Endothelial cell of umbilical vein (primary cell): ENCODE results near the gene FBXW11. TPM values are rescaled to one million over a fixed set of nuclear protein-coding genes. Genes with fewer than 3 reads are reported as not detected.

Experiments used
- BruUV-seq: library from RNA; stranded (reverse); fragments of 400-500 nt; replicated peaks from 2 replicates; lab custom pipeline; 2021; lab: Mats Ljungman, UMichigan
- CTCF ChIA-PET: fragments of 300-600, 350-600 bp; sonication (Branson Sonifier 250); formaldehyde crosslinking; loops from one replicate; lab custom pipeline; 2021; ENCODE audit warnings: antibody characterized with exemption, inconsistent platforms; lab: Charles Lee
- POLR2A ChIA-PET: fragments of 300-600, 350-600 bp; sonication (Branson Sonifier 250); formaldehyde crosslinking; loops from one replicate; lab custom pipeline; 2021; ENCODE audit warnings: antibody characterized with exemption, inconsistent platforms; lab: Charles Lee
- DNase-seq: peaks from one replicate; pipeline ENCODE4 v3.0.0-alpha.2; 2011; ENCODE audit warnings: low read depth, low spot score
- FAIRE-seq: peaks from 2 replicates; lab custom pipeline; 2011; peaks lifted over from hg19 to GRCh38; lab: Jason Lieb, UNC
- H2AFZ ChIP-seq: 2 replicates; pipeline ENCODE4 v1.6.0; 2012; ENCODE audit warnings: low read depth, low read length, control low read depth, inconsistent platforms
- H3K27ac ChIP-seq: 2 replicates; pipeline ENCODE4 v1.5.1; 2011; ENCODE audit warnings: low read depth, mild to moderate bottlenecking, control low read depth, low read length, moderate library complexity; ENCODE audit not compliant: insufficient read depth
- H3K27me3 ChIP-seq, 2 experiments: 2 replicates each; pipeline versions ENCODE4 v1.6.0 to v1.6.1; 2011; ENCODE audit warnings: low read length in 2 of 2, mixed read lengths in 1 of 2; ENCODE audit not compliant: control insufficient read depth in 2 of 2, insufficient read depth in 2 of 2
- H3K36me3 ChIP-seq, 2 experiments: 2 replicates in 1 of 2; 3 replicates in 1 of 2; pipeline ENCODE4 v1.5.1; 2011; ENCODE audit warnings: low read length in 2 of 2, mild to moderate bottlenecking in 1 of 2, moderate library complexity in 1 of 2; ENCODE audit not compliant: control insufficient read depth in 2 of 2, insufficient read depth in 2 of 2; ENCODE audit errors: extremely low read depth in 1 of 2
- H3K4me1 ChIP-seq: 3 replicates; pipeline ENCODE4 v1.5.1; 2011; ENCODE audit warnings: mild to moderate bottlenecking, low read length; ENCODE audit not compliant: control insufficient read depth, insufficient read depth; ENCODE audit errors: extremely low read depth
- H3K4me2 ChIP-seq: 2 replicates; pipeline ENCODE4 v1.6.1; 2011; ENCODE audit warnings: low read length, control low read depth, mixed read lengths; ENCODE audit not compliant: insufficient read depth
- H3K4me3 ChIP-seq, 3 experiments: fragments of 200-600 bp in 1 of 3; sonication (generic), shearing (Covaris generic) in 1 of 3; replicated peaks in 1 of 3; 2 replicates each; pipeline ENCODE4 v1.5.1; 2011 to 2016; ENCODE audit warnings: control low read depth in 3 of 3, low read length in 3 of 3, mild to moderate bottlenecking in 2 of 3, inconsistent platforms in 1 of 3, low read depth in 1 of 3, moderate library complexity in 1 of 3; ENCODE audit not compliant: insufficient read depth in 1 of 3
- H3K79me2 ChIP-seq: 2 replicates; pipeline ENCODE4 v1.6.0; 2012; ENCODE audit warnings: low read length, inconsistent platforms; ENCODE audit not compliant: control insufficient read depth, insufficient read depth
- H3K9ac ChIP-seq: replicated peaks from 2 replicates; pipeline ENCODE3; 2011; ENCODE audit warnings: low read length, control low read depth; ENCODE audit not compliant: insufficient read depth; ENCODE audit errors: extremely low read depth
- H3K9me1 ChIP-seq: replicated peaks from 3 replicates; pipeline ENCODE4 v1.6.0; 2011; ENCODE audit warnings: mild to moderate bottlenecking, low read length; ENCODE audit not compliant: control insufficient read depth, insufficient read depth; ENCODE audit errors: extremely low read depth
- H3K9me3 ChIP-seq: replicated peaks from 2 replicates; pipeline ENCODE4 v1.5.1; 2012; ENCODE audit warnings: low read length, inconsistent platforms; ENCODE audit not compliant: control insufficient read depth, insufficient read depth
- H4K20me1 ChIP-seq: replicated peaks from 2 replicates; pipeline ENCODE3; 2011; ENCODE audit warnings: mild to moderate bottlenecking, low read length; ENCODE audit not compliant: control insufficient read depth, insufficient read depth; ENCODE audit errors: extremely low read depth
- EZH2 ChIP-seq: IDR thresholded peaks from 2 replicates; pipeline ENCODE4 v1.6.1; 2012; ENCODE audit warnings: borderline replicate concordance, low read depth, mild to moderate bottlenecking, moderate library complexity, low read length, inconsistent platforms; ENCODE audit not compliant: severe bottlenecking
- FOS ChIP-seq: IDR thresholded peaks from 2 replicates; pipeline ENCODE4 v1.6.1; 2011; ENCODE audit warnings: mild to moderate bottlenecking, low read length, moderate library complexity, borderline replicate concordance; ENCODE audit not compliant: insufficient read depth
- GATA2 ChIP-seq: IDR thresholded peaks from 2 replicates; pipeline ENCODE4 v1.7.0; 2011; ENCODE audit warnings: low read depth, mild to moderate bottlenecking, moderate library complexity, mixed read lengths, low read length; ENCODE audit not compliant: insufficient read length, insufficient read depth
- JUN ChIP-seq: IDR thresholded peaks from 2 replicates; pipeline ENCODE4 v1.6.1; 2011; ENCODE audit warnings: borderline replicate concordance, low read depth; ENCODE audit not compliant: insufficient read length, insufficient read depth
- MYC ChIP-seq: IDR thresholded peaks from one replicate; pipeline ENCODE4 v1.6.1; 2011; ENCODE audit warnings: mild to moderate bottlenecking, low read depth, low read length
- POLR2A ChIP-seq: IDR thresholded peaks from 2 replicates; pipeline ENCODE4 v1.6.1; 2012; ENCODE audit warnings: low read depth, mild to moderate bottlenecking, control low read depth, low read length
- POLR2AphosphoS5 ChIP-seq: IDR thresholded peaks from 2 replicates; pipeline ENCODE4 v1.6.1; 2012; ENCODE audit warnings: low read depth, mild to moderate bottlenecking, control low read depth, low read length, moderate library complexity; ENCODE audit not compliant: insufficient read depth
- dilution Hi-C: fragments of 300-500 bp; cut with MboI; formaldehyde crosslinking; loops from one replicate; pipeline ENCODE4 v1.15.0; 2019; ENCODE audit warnings: low sequenced_read_pairs; ENCODE audit not compliant: extremely low pct_ligation_motif_present
- intact Hi-C: fragments of 100-400 bp; cut with micrococcal nuclease; formaldehyde crosslinking; loops from one replicate; pipeline ENCODE4 v1.10.0; 2022
- polyA plus RNA-seq, 4 experiments: library from polyadenylated mRNA; depleted of rRNA in 3 of 4; stranded (reverse) in 3 of 4; unstranded in 1 of 4; fragments of >200 nt; gene quantifications; 2 replicates each; pipeline versions ENCODE4 v1.2.1 to v1.2.3, GENCODE V29; 2011 to 2012; ENCODE audit warnings: missing spikeins in 1 of 4
- total RNA-seq: library from RNA; stranded (reverse); gene quantifications from 2 replicates; pipeline ENCODE4 v1.2.3, GENCODE V29; 2021
- TF ChIP-seq, protein P1 (sequence below): IDR thresholded peaks from 2 replicates; pipeline ENCODE4 v1.6.1; 2011; ENCODE audit not compliant: insufficient read depth, insufficient read length
- TF ChIP-seq, protein P2 (sequence below), 2 donors: IDR thresholded peaks; 1 replicate in 1 of 2; 2 replicates in 1 of 2; pipeline ENCODE4 v1.5.1; 2011; ENCODE audit warnings: low read length in 2 of 2, mild to moderate bottlenecking in 2 of 2, moderate library complexity in 2 of 2, control low read depth in 1 of 2, inconsistent platforms in 1 of 2, low read depth in 1 of 2; ENCODE audit not compliant: insufficient read depth in 1 of 2; ENCODE audit errors: extremely low read depth in 1 of 2

The FBXW11 gene
- total and polyA plus RNA-seq, 2 donors (not counting 3 experiments of a cell fraction or from before 2014, with no cell fraction given): 30.7 to 44.7 TPM

DNA sequence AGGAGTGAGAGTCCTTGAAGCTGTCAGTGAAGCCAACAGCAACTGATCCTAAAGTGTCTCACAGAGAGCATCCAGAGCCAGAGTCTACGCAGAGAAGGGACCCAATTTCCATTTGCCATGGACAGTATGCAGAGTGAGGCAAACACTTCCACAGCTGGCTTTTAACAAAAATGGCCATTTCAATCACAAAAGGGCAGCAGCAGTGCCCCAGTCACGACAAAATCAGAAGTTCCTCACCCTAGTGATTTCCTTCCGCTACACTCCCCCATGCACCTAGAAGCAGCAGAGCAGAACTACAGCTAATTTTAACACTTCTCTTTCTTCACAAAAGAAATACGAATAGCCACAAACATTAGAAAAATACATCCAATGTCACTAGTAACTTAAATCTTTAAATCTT is 27.9 kb downstream of the FBXW11 start:
- POLR2A ChIA-PET: no interaction called here
- FAIRE-seq (no peak), DNase-seq (no peak)
- dilution Hi-C loops (no loop called here), intact Hi-C loops (no loop called here)
- H3K4me3 ChIP-seq: no peak overlapping the region
- no peaks in the 10 kb centered on the region for H3K27me3 ChIP-seq
- peaks cover 86% of the 10 kb centered on the region for H3K79me2 ChIP-seq
- H3K27ac ChIP-seq: no peak overlapping the region
- no peak overlapping the region for H2AFZ ChIP-seq
- no TSS peak for BruUV-seq
- CTCF ChIA-PET: no interaction called here
- H3K9ac ChIP-seq: no peak overlapping the region
- no peaks in the 10 kb centered on the region for H3K9me1 ChIP-seq
- H4K20me1 ChIP-seq: peaks cover 1% of the 10 kb centered on the region
- peaks cover 2% of the 10 kb centered on the region for H3K9me3 ChIP-seq
- H3K36me3 ChIP-seq: no peaks in the 10 kb centered on the region
- no peak overlapping the region for H3K4me2 ChIP-seq
- TF ChIP-seq GATA2 (no peak), POLR2AphosphoS5 (no peak), MYC (no peak), JUN (no peak)
- TF ChIP-seq, protein P1, sequence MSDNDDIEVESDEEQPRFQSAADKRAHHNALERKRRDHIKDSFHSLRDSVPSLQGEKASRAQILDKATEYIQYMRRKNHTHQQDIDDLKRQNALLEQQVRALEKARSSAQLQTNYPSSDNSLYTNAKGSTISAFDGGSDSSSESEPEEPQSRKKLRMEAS: no peak
- H3K4me1 ChIP-seq: no peaks in the 10 kb centered on the region

DNA sequence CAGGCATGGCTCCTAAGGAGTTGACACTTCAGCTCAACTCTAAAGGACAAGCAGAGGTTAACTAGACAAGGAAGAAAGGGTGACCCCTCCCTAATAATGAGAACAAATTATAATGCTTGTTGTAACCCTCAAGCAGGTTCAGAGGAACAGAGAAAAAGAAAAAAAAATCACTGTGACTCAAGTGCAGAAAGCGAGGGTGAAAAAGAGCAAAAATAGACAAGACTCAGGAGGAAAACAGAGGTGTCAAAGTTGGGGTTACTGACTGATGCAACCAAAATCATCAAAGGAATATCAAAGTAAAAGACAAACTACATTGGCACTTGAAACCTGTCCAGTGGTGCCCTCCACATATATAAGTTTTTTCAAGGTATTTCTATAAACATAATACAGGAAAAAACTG is 28.4 kb downstream of the FBXW11 start:
- no peaks in the 10 kb centered on the region for H3K9me1 ChIP-seq
- intact Hi-C loops: no loop called here
- H3K4me3 ChIP-seq: no peak overlapping the region
- CTCF ChIA-PET: no interaction called here
- DNase-seq: no peak
- BruUV-seq: no TSS peak
- H3K4me1 ChIP-seq: no peaks in the 10 kb centered on the region
- no peaks in the 10 kb centered on the region for H3K27me3 ChIP-seq
- H4K20me1 ChIP-seq: no peaks in the 10 kb centered on the region
- H3K4me2 ChIP-seq: no peak overlapping the region
- no peak overlapping the region for H3K9ac ChIP-seq
- POLR2A ChIA-PET: no interaction called here
- dilution Hi-C loops: no loop called here
- TF ChIP-seq JUN (no peak), EZH2 (no peak), FOS (no peak), GATA2 (no peak), MYC (no peak), POLR2A (no peak), POLR2AphosphoS5 (no peak)
- TF ChIP-seq, protein P1: no peak
- TF ChIP-seq, protein P2, sequence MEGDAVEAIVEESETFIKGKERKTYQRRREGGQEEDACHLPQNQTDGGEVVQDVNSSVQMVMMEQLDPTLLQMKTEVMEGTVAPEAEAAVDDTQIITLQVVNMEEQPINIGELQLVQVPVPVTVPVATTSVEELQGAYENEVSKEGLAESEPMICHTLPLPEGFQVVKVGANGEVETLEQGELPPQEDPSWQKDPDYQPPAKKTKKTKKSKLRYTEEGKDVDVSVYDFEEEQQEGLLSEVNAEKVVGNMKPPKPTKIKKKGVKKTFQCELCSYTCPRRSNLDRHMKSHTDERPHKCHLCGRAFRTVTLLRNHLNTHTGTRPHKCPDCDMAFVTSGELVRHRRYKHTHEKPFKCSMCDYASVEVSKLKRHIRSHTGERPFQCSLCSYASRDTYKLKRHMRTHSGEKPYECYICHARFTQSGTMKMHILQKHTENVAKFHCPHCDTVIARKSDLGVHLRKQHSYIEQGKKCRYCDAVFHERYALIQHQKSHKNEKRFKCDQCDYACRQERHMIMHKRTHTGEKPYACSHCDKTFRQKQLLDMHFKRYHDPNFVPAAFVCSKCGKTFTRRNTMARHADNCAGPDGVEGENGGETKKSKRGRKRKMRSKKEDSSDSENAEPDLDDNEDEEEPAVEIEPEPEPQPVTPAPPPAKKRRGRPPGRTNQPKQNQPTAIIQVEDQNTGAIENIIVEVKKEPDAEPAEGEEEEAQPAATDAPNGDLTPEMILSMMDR (IDR thresholded peaks at IDR 0.05; ENCODE audit: extremely low read depth in 1 of 2, insufficient read depth in 1 of 2, low read depth in 1 of 2, low read length in 2 of 2): no peak
- no peak overlapping the region for H2AFZ ChIP-seq
- H3K36me3 ChIP-seq: no peaks in the 10 kb centered on the region
- H3K9me3 ChIP-seq: peaks cover 2% of the 10 kb centered on the region
- no peak for FAIRE-seq
- H3K27ac ChIP-seq: no peak overlapping the region
- H3K79me2 ChIP-seq: peaks cover 86% of the 10 kb centered on the region
